SK-N-SH treated with all-trans-retinoic acid at 6 μM for 48 hours (cell line): ENCODE results near the gene EPHA6.

Source experiments
- ATAC-seq: fragments of 200-7000 bp; cut with Tn5 transposase; 3 replicates; pipeline ENCODE4 v1.9.1; 2020; ENCODE audit warnings: mild to moderate bottlenecking, moderate library complexity
- ARNTL ChIP-seq: fragments of 450-650 bp; formaldehyde crosslinking; IDR thresholded peaks from 2 replicates; pipeline ENCODE4 v1.5.0; 2020; ENCODE audit warnings: low read depth, mild to moderate bottlenecking, moderate library complexity, borderline replicate concordance
- BACH2 ChIP-seq: fragments of 250-450 bp; sonication (Bioruptor Pico); IDR thresholded peaks from 2 replicates; pipeline ENCODE4 v1.9.0; 2021; ENCODE audit warnings: mild to moderate bottlenecking, borderline replicate concordance
- CSDC2 ChIP-seq: fragments of 250-450 bp; sonication (Bioruptor Pico); IDR thresholded peaks from 2 replicates; pipeline ENCODE4 v1.5.0; 2020; ENCODE audit warnings: mild to moderate bottlenecking, moderate library complexity
- ESRRG ChIP-seq: fragments of 250-450 bp; sonication (Bioruptor Pico); IDR thresholded peaks from 2 replicates; pipeline ENCODE4 v1.6.1; 2021; ENCODE audit warnings: mild to moderate bottlenecking
- ISL1 ChIP-seq: fragments of 250-450 bp; sonication (Bioruptor Pico); IDR thresholded peaks from 2 replicates; pipeline ENCODE4 v2.1.2; 2022; ENCODE audit warnings: mild to moderate bottlenecking, moderate library complexity
- OSR1 ChIP-seq: fragments of 250-450 bp; sonication (Bioruptor Pico); IDR thresholded peaks from 2 replicates; pipeline ENCODE4 v1.8.0; 2022; ENCODE audit warnings: moderate library complexity, mild to moderate bottlenecking, inconsistent platforms
- PPARA ChIP-seq: fragments of 250-450 bp; sonication (Bioruptor Pico); IDR thresholded peaks from 2 replicates; pipeline ENCODE4 v1.5.0; 2020; ENCODE audit warnings: mild to moderate bottlenecking, borderline replicate concordance
- RARB ChIP-seq: fragments of 250-450 bp; sonication (Bioruptor Pico); IDR thresholded peaks from 2 replicates; pipeline ENCODE4 v1.8.0; 2021; ENCODE audit warnings: mild to moderate bottlenecking, moderate library complexity
- TCF4 ChIP-seq: fragments of 250-450 bp; sonication (Bioruptor Pico); IDR thresholded peaks from 2 replicates; pipeline ENCODE4 v1.8.0; 2021; ENCODE audit warnings: mild to moderate bottlenecking, moderate library complexity, borderline replicate concordance
- TOX ChIP-seq: fragments of 250-450 bp; sonication (Bioruptor Pico); IDR thresholded peaks from 2 replicates; pipeline ENCODE4 v1.8.0; 2021; ENCODE audit warnings: mild to moderate bottlenecking, moderate library complexity, borderline replicate concordance
- ZC3H10 ChIP-seq: fragments of 250-450 bp; sonication (Bioruptor Pico); IDR thresholded peaks from 2 replicates; pipeline ENCODE4 v1.5.1; 2021; ENCODE audit warnings: mild to moderate bottlenecking, moderate library complexity
- ZFP3 ChIP-seq: fragments of 250-450 bp; sonication (Bioruptor Pico); IDR thresholded peaks from 2 replicates; pipeline ENCODE4 v1.5.0; 2020; ENCODE audit warnings: mild to moderate bottlenecking, moderate library complexity
- ZFP30 ChIP-seq: fragments of 450-650 bp; formaldehyde crosslinking; IDR thresholded peaks from 2 replicates; pipeline ENCODE4 v1.5.0; 2022; ENCODE audit warnings: mild to moderate bottlenecking, moderate library complexity
- ZNF565 ChIP-seq: fragments of 450-650 bp; formaldehyde crosslinking; conservative IDR thresholded peaks from 2 replicates; pipeline ENCODE4 v1.5.0; 2020; ENCODE audit warnings: low read depth, mild to moderate bottlenecking, moderate library complexity
- ZNF70 ChIP-seq: fragments of 450-650 bp; formaldehyde crosslinking; IDR thresholded peaks from 2 replicates; pipeline ENCODE4 v1.5.0; 2020; ENCODE audit warnings: mild to moderate bottlenecking, moderate library complexity
- TF ChIP-seq, protein P1 (sequence below): fragments of 250-450 bp; sonication (Bioruptor Pico); IDR thresholded peaks from 2 replicates; pipeline ENCODE4 v1.5.0; 2020; ENCODE audit warnings: mild to moderate bottlenecking, moderate library complexity
- TF ChIP-seq, protein P2 (sequence below): fragments of 250-450 bp; sonication (Bioruptor Pico); IDR thresholded peaks from 2 replicates; pipeline ENCODE4 v1.8.0; 2021; ENCODE audit warnings: low read depth, mild to moderate bottlenecking, moderate library complexity, borderline replicate concordance
- TF ChIP-seq, protein P3 (sequence below): fragments of 250-450 bp; sonication (Bioruptor Pico); IDR thresholded peaks from 2 replicates; pipeline ENCODE4 v1.5.1; 2020; ENCODE audit warnings: low read depth, mild to moderate bottlenecking, moderate library complexity
- TF ChIP-seq, protein P4 (sequence below): fragments of 250-450 bp; sonication (Bioruptor Pico); IDR thresholded peaks from 2 replicates; pipeline ENCODE4 v1.8.0; 2020; ENCODE audit warnings: mild to moderate bottlenecking, moderate library complexity, borderline replicate concordance
- TF ChIP-seq, protein P5 (sequence below): fragments of 250-450 bp; sonication (Bioruptor Pico); IDR thresholded peaks from 2 replicates; pipeline ENCODE4 v1.5.1; 2021; ENCODE audit warnings: mild to moderate bottlenecking, moderate library complexity

EPHA6 gene

DNA sequence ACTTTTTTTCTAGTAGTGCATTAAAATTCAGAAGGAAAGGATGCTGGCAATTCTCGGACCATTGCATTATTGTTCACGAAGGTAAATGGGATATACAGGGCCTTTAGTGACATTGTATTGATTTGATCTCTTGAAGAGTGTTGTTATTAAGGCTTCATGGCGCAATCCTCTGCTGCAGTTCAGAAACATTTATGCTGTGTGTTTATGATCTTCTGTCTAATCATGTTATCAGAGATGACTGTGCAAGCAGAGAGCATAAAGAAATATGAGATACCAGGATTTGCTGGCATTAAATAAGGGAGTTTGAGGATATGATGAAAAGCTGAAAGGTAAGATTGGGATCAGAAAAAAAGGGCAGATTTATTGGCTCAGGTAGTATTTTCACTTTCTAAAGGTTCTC lies 180.6 kb downstream of the EPHA6 start:
- no peak for TF ChIP-seq ESRRG
- no peak for TF ChIP-seq CSDC2 (CRISPR knock-in tag)
- no peak for TF ChIP-seq TCF4 (CRISPR knock-in tag)
- no peak for TF ChIP-seq ZNF70 (CRISPR knock-in tag)
- TF ChIP-seq, protein P1, sequence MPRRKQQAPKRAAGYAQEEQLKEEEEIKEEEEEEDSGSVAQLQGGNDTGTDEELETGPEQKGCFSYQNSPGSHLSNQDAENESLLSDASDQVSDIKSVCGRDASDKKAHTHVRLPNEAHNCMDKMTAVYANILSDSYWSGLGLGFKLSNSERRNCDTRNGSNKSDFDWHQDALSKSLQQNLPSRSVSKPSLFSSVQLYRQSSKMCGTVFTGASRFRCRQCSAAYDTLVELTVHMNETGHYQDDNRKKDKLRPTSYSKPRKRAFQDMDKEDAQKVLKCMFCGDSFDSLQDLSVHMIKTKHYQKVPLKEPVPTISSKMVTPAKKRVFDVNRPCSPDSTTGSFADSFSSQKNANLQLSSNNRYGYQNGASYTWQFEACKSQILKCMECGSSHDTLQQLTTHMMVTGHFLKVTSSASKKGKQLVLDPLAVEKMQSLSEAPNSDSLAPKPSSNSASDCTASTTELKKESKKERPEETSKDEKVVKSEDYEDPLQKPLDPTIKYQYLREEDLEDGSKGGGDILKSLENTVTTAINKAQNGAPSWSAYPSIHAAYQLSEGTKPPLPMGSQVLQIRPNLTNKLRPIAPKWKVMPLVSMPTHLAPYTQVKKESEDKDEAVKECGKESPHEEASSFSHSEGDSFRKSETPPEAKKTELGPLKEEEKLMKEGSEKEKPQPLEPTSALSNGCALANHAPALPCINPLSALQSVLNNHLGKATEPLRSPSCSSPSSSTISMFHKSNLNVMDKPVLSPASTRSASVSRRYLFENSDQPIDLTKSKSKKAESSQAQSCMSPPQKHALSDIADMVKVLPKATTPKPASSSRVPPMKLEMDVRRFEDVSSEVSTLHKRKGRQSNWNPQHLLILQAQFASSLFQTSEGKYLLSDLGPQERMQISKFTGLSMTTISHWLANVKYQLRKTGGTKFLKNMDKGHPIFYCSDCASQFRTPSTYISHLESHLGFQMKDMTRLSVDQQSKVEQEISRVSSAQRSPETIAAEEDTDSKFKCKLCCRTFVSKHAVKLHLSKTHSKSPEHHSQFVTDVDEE, result no peak
- TF ChIP-seq, protein P2, sequence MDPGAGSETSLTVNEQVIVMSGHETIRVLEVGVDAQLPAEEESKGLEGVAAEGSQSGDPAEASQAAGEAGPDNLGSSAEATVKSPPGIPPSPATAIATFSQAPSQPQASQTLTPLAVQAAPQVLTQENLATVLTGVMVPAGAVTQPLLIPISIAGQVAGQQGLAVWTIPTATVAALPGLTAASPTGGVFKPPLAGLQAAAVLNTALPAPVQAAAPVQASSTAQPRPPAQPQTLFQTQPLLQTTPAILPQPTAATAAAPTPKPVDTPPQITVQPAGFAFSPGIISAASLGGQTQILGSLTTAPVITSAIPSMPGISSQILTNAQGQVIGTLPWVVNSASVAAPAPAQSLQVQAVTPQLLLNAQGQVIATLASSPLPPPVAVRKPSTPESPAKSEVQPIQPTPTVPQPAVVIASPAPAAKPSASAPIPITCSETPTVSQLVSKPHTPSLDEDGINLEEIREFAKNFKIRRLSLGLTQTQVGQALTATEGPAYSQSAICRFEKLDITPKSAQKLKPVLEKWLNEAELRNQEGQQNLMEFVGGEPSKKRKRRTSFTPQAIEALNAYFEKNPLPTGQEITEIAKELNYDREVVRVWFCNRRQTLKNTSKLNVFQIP (CRISPR knock-in tag), result no peak
- no peak for TF ChIP-seq ZFP30
- TF ChIP-seq, protein P3, sequence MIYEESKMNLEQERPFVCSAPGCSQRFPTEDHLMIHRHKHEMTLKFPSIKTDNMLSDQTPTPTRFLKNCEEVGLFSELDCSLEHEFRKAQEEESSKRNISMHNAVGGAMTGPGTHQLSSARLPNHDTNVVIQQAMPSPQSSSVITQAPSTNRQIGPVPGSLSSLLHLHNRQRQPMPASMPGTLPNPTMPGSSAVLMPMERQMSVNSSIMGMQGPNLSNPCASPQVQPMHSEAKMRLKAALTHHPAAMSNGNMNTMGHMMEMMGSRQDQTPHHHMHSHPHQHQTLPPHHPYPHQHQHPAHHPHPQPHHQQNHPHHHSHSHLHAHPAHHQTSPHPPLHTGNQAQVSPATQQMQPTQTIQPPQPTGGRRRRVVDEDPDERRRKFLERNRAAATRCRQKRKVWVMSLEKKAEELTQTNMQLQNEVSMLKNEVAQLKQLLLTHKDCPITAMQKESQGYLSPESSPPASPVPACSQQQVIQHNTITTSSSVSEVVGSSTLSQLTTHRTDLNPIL, result no peak
- no peak for TF ChIP-seq ZNF565 (CRISPR knock-in tag)
- no peak for TF ChIP-seq RARB (CRISPR knock-in tag)
- no peak for TF ChIP-seq BACH2 (CRISPR knock-in tag)
- TF ChIP-seq ZFP3 (CRISPR knock-in tag), result no peak
- TF ChIP-seq PPARA (CRISPR knock-in tag), result no peak
- TF ChIP-seq, protein P4, sequence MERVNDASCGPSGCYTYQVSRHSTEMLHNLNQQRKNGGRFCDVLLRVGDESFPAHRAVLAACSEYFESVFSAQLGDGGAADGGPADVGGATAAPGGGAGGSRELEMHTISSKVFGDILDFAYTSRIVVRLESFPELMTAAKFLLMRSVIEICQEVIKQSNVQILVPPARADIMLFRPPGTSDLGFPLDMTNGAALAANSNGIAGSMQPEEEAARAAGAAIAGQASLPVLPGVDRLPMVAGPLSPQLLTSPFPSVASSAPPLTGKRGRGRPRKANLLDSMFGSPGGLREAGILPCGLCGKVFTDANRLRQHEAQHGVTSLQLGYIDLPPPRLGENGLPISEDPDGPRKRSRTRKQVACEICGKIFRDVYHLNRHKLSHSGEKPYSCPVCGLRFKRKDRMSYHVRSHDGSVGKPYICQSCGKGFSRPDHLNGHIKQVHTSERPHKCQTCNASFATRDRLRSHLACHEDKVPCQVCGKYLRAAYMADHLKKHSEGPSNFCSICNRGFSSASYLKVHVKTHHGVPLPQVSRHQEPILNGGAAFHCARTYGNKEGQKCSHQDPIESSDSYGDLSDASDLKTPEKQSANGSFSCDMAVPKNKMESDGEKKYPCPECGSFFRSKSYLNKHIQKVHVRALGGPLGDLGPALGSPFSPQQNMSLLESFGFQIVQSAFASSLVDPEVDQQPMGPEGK, result no peak
- TF ChIP-seq OSR1 (CRISPR knock-in tag), result no peak
- no peak for TF ChIP-seq ARNTL (CRISPR knock-in tag)
- no peak for TF ChIP-seq TOX (CRISPR knock-in tag)
- TF ChIP-seq ZC3H10 (CRISPR knock-in tag), result no peak
- TF ChIP-seq, protein P5, sequence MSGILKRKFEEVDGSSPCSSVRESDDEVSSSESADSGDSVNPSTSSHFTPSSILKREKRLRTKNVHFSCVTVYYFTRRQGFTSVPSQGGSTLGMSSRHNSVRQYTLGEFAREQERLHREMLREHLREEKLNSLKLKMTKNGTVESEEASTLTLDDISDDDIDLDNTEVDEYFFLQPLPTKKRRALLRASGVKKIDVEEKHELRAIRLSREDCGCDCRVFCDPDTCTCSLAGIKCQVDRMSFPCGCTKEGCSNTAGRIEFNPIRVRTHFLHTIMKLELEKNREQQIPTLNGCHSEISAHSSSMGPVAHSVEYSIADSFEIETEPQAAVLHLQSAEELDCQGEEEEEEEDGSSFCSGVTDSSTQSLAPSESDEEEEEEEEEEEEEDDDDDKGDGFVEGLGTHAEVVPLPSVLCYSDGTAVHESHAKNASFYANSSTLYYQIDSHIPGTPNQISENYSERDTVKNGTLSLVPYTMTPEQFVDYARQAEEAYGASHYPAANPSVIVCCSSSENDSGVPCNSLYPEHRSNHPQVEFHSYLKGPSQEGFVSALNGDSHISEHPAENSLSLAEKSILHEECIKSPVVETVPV (CRISPR knock-in tag), result no peak
- TF ChIP-seq ISL1, result no peak
- ATAC-seq, result no peak

DNA sequence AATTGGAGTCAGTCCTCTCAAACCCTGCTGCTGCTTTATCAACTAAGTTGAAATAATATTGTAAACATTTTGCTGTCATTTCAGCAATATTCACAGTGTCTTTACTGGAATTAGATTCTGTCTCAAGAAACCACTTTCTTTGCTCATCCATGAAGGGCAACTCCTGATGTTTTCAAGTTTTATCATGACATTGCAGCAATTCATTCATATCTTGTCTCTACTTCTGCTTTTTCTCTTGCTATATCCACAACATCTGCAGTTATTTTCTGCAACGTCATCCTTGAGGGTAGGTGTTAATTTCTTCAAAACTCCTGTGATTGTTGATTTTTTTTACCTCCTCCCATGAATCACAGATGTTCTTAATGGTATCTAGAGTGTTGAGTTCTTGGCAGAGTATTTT lies 181.6 kb downstream of the EPHA6 start:
- TF ChIP-seq, protein P4, result no peak
- TF ChIP-seq, protein P2 (CRISPR knock-in tag), result no peak
- no peak for TF ChIP-seq ARNTL (CRISPR knock-in tag)
- TF ChIP-seq PPARA (CRISPR knock-in tag), result no peak
- TF ChIP-seq, all 23 proteins: peak for 0
- ATAC-seq, result no peak
